ENCODE measurements around the gene TMUB2. TPM values are rescaled to one million over a fixed set of nuclear protein-coding genes. Genes with fewer than 3 reads are reported as not detected.

Gene TMUB2
- total and polyA plus RNA-seq, 9 of the 15 experiments (the other 6 are each of a cell fraction or from before 2014, with no cell fraction given) = 4.1 to 29.8 (median 16.3) TPM

GRCh38 chr17:44200478-44201155 is 13.8 kb downstream of the TMUB2 start (continued):
- no peak for TF ChIP-seq NONO (IDR thresholded peaks at IDR 0.05; ENCODE audit: low read depth in 2 of 2, low read length in 1 of 2)
- TF ChIP-seq SMARCC2 (IDR thresholded peaks at IDR 0.05; ENCODE audit: low read depth) = no peak
- no peak for TF ChIP-seq MITF (IDR thresholded peaks at IDR 0.05)
- TF ChIP-seq ZFX (CRISPR knock-in tag; IDR thresholded peaks at IDR 0.05) = peak; percentile 75
- TF ChIP-seq, protein P1, sequence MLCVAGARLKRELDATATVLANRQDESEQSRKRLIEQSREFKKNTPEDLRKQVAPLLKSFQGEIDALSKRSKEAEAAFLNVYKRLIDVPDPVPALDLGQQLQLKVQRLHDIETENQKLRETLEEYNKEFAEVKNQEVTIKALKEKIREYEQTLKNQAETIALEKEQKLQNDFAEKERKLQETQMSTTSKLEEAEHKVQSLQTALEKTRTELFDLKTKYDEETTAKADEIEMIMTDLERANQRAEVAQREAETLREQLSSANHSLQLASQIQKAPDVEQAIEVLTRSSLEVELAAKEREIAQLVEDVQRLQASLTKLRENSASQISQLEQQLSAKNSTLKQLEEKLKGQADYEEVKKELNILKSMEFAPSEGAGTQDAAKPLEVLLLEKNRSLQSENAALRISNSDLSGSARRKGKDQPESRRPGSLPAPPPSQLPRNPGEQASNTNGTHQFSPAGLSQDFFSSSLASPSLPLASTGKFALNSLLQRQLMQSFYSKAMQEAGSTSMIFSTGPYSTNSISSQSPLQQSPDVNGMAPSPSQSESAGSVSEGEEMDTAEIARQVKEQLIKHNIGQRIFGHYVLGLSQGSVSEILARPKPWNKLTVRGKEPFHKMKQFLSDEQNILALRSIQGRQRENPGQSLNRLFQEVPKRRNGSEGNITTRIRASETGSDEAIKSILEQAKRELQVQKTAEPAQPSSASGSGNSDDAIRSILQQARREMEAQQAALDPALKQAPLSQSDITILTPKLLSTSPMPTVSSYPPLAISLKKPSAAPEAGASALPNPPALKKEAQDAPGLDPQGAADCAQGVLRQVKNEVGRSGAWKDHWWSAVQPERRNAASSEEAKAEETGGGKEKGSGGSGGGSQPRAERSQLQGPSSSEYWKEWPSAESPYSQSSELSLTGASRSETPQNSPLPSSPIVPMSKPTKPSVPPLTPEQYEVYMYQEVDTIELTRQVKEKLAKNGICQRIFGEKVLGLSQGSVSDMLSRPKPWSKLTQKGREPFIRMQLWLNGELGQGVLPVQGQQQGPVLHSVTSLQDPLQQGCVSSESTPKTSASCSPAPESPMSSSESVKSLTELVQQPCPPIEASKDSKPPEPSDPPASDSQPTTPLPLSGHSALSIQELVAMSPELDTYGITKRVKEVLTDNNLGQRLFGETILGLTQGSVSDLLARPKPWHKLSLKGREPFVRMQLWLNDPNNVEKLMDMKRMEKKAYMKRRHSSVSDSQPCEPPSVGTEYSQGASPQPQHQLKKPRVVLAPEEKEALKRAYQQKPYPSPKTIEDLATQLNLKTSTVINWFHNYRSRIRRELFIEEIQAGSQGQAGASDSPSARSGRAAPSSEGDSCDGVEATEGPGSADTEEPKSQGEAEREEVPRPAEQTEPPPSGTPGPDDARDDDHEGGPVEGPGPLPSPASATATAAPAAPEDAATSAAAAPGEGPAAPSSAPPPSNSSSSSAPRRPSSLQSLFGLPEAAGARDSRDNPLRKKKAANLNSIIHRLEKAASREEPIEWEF (CRISPR knock-in tag; IDR thresholded peaks at IDR 0.05) = no peak
- no peak for TF ChIP-seq YBX1 (IDR thresholded peaks at IDR 0.05)
- no peak for TF ChIP-seq MAFK (IDR thresholded peaks at IDR 0.05; ENCODE audit: low read length)
- TF ChIP-seq KDM4B (IDR thresholded peaks at IDR 0.05; ENCODE audit: borderline replicate concordance in 2 of 2, low read depth in 1 of 2) = no peak
- no peak for TF ChIP-seq RHOXF2B (CRISPR knock-in tag; conservative IDR thresholded peaks at IDR 0.05)
- TF ChIP-seq CBX3 (IDR thresholded peaks at IDR 0.05; ENCODE audit: borderline replicate concordance in 1 of 2, low read length in 2 of 2) = no peak
- TF ChIP-seq HIVEP1 (CRISPR knock-in tag; IDR thresholded peaks at IDR 0.05) = no peak
- TF ChIP-seq HDAC2 (IDR thresholded peaks at IDR 0.05) = peak; percentile 23; the same call in 1 of the 2 replicates
- TF ChIP-seq HDAC6 (IDR thresholded peaks at IDR 0.05; ENCODE audit: low read depth, low read length) = no peak
- TF ChIP-seq ZNF699 (CRISPR knock-in tag; IDR thresholded peaks at IDR 0.05; ENCODE audit: insufficient replicate concordance) = no peak
- TF ChIP-seq ZNF830 (CRISPR knock-in tag; IDR thresholded peaks at IDR 0.05) = no peak
- TF ChIP-seq PHF20 (IDR thresholded peaks at IDR 0.05; ENCODE audit: partially characterized antibody) = peak; percentile 62
- TF ChIP-seq SUPT5H (IDR thresholded peaks at IDR 0.05) = peak; percentile 70
- TF ChIP-seq ZBTB33 (CRISPR knock-in tag; IDR thresholded peaks at IDR 0.05) = no peak
- no peak for TF ChIP-seq FOXJ2 (tag; IDR thresholded peaks at IDR 0.05)

Data from K562 (cell line).